ENCODE data around the gene RNF220. TPM values are rescaled to one million over a fixed set of nuclear protein-coding genes. Genes with fewer than 3 reads are reported as not detected.
"Not testable (repeated sequence)": the region's sequence is repeated elsewhere in the genome, so short reads cannot be mapped to it uniquely, and the experiment has no call there.

RNF220 gene
- total RNA-seq, 1 donor from 2014 or later: 62.2 TPM

GRCh38 chr1:44677201-44677766 is 272.2 kb downstream of the RNF220 start:
- DNase-seq (ENCODE audit: low spot score): no peak

GRCh38 chr1:44678120-44678519 is 273.1 kb downstream of the RNF220 start:
- no peak for DNase-seq (ENCODE audit: low spot score)

GRCh38 chr1:44678626-44679025 is 273.6 kb downstream of the RNF220 start:
- DNase-seq (ENCODE audit: low spot score): no peak

- DNase-seq (ENCODE audit: low spot score): no peak
These were observed 274.4 kb downstream of the RNF220 start for GRCh38 chr1:44679468-44679867.

- no peak for DNase-seq (ENCODE audit: low spot score)
These were observed 277.1 kb downstream of the RNF220 start for GRCh38 chr1:44681905-44682882.

GRCh38 chr1:44682883-44683265 is 277.8 kb downstream of the RNF220 start:
- no peak for DNase-seq (ENCODE audit: low spot score)

- DNase-seq (ENCODE audit: low spot score): no peak
These were observed 279.5 kb downstream of the RNF220 start for GRCh38 chr1:44684525-44684924.

- DNase-seq (ENCODE audit: low spot score): no peak
These were observed 280.2 kb downstream of the RNF220 start for GRCh38 chr1:44685218-44685617.

- DNase-seq (ENCODE audit: low spot score): no peak
These were observed 280.8 kb downstream of the RNF220 start for GRCh38 chr1:44685881-44686280.

GRCh38 chr1:44688760-44689446 is 283.8 kb downstream of the RNF220 start:
- DNase-seq (ENCODE audit: low spot score): no peak

GRCh38 chr1:44689447-44689765 is 284.4 kb downstream of the RNF220 start:
- no peak for DNase-seq (ENCODE audit: low spot score)

GRCh38 chr1:44693159-44693558 is 288.1 kb downstream of the RNF220 start:
- no peak for DNase-seq (ENCODE audit: low spot score)

- DNase-seq (ENCODE audit: low spot score): no peak
These were observed 288.8 kb downstream of the RNF220 start for GRCh38 chr1:44693900-44694299.

- no peak for DNase-seq (ENCODE audit: low spot score)
These were observed 289.9 kb downstream of the RNF220 start for GRCh38 chr1:44694863-44695478.

GRCh38 chr1:44695671-44696070 is 290.6 kb downstream of the RNF220 start:
- DNase-seq (ENCODE audit: low spot score): no peak

GRCh38 chr1:44696101-44696500 is 291.0 kb downstream of the RNF220 start:
- no peak for DNase-seq (ENCODE audit: low spot score)

- no peak for DNase-seq (ENCODE audit: low spot score)
These were observed 291.8 kb downstream of the RNF220 start for GRCh38 chr1:44696789-44697345.

- DNase-seq (ENCODE audit: low spot score): no peak
These were observed 293.1 kb downstream of the RNF220 start for GRCh38 chr1:44698138-44698537.

GRCh38 chr1:44699375-44699774 is 294.3 kb downstream of the RNF220 start:
- DNase-seq (ENCODE audit: low spot score): not testable (repeated sequence)

GRCh38 chr1:44700573-44700972 is 295.5 kb downstream of the RNF220 start:
- DNase-seq (ENCODE audit: low spot score): no peak

- no peak for DNase-seq (ENCODE audit: low spot score)
These were observed 296.1 kb downstream of the RNF220 start for GRCh38 chr1:44701141-44701573.
